Measurements from ENCODE around the gene PTTG1IP.

PTTG1IP gene

DNA sequence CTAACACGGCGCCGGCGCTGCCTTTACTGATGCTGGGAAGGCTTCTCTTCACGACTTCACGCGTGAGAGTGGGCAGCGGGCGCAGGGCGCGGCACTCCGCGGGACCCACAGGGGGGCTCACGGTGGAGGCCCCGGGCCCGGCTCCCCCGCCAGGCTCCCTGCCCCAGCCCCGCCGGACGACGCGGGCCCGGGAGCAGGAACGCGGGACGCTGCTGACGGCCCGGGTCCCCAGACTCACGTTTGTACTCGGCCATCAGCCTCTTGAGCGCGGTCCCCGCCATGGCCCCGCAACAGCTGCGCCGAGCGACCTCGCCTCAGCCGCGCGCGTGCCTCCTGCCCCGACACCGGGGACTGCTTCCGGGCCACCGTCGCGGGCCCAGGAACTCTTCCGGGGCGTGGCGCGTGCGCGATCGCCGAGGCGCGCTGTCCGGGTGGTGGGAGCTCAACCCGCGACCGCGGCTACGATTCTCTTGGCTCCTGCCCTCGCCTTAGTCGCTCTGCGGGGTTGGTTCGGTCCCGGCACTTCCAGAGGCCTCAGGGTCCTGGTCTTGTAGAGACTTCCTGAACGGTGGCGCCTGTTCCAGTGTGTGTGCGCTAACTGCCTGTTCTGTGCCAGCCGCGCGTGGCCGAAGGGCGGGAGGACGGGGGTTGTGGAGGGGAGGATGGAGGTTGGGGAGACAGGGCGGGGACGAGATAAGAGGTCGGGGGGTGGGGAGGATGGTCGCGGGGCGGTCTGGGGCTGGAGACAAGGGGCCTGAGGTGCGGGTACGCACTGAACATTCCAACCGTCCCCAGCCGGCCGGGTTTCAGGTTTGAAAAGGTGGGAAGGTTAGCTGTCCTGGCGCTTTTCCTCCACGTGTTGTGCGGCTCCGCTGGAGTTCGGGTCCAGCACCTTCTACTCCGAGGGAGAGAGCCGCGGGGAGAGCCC is 71.8 kb downstream of the PTTG1IP start, which contains the start of gene UBE2G2:
TSS of gene UBE2G2 (minus strand) at position 353 of the 928 bp plus-strand sequence. CDS start at position 281, 72 bp downstream.
- peak; percentile 91 for DNase-seq (ENCODE audit: low spot score)

DNA sequence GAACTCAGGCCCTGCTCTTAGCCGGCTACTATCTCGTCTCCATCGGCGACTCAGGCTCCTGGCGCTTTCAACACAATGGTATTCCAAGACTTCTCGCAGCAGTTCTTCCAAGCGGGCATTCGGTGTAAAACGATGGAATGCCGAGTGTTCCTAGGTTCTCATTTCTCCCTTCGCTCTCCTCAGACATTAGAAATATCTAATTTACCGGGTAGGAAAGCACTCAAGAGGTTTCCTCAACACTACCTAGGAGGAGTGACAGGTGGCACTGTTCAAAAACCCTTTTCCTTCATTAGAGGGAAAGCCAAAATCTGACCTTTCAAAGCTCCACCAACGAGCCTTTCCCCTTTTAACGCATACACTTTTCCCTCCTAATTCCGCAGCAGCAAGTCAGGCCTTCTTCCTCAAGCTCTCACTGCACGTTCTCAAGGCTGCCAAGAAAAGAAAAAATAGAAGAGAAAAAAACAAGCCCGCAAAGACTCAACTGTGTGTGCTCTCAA is 72.5 kb downstream of the PTTG1IP start:
- DNase-seq (ENCODE audit: low spot score): no peak

- DNase-seq (ENCODE audit: low spot score): no peak
These were observed 73.4 kb downstream of the PTTG1IP start for GRCh38 chr21:44800103-44800502.

DNA sequence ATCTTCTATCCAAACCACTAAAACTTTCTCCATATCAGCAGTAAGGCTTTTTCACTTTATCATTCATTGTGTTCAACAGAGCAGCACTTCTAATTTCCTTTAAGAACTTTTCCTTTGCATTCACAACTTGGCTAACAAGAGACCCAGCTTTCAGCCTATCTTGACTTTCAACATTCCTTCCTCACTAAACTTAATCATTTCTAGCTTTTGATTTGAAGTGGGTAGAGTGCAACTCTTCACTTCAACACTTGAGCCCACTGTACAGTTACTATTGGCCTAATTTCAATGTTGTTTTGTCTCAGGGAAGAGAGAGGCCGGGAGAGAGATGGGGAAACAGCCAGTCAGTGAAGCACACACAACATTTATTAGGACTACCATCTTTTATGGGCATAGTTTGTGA is 73.8 kb downstream of the PTTG1IP start:
- no peak for DNase-seq (ENCODE audit: low spot score)

Data from ecto neural progenitor cell (in vitro differentiated cells).